GM18909 (cell line): Measurements from ENCODE around the gene PIGQ.

Experiments
- ATAC-seq: cut with Tn5 transposase; IDR thresholded peaks from one replicate; pipeline ENCODE4 v1.9.1; 2021; ENCODE audit warnings: mild to moderate bottlenecking; ENCODE audit not compliant: unreplicated experiment, poor library complexity

The PIGQ gene

DNA sequence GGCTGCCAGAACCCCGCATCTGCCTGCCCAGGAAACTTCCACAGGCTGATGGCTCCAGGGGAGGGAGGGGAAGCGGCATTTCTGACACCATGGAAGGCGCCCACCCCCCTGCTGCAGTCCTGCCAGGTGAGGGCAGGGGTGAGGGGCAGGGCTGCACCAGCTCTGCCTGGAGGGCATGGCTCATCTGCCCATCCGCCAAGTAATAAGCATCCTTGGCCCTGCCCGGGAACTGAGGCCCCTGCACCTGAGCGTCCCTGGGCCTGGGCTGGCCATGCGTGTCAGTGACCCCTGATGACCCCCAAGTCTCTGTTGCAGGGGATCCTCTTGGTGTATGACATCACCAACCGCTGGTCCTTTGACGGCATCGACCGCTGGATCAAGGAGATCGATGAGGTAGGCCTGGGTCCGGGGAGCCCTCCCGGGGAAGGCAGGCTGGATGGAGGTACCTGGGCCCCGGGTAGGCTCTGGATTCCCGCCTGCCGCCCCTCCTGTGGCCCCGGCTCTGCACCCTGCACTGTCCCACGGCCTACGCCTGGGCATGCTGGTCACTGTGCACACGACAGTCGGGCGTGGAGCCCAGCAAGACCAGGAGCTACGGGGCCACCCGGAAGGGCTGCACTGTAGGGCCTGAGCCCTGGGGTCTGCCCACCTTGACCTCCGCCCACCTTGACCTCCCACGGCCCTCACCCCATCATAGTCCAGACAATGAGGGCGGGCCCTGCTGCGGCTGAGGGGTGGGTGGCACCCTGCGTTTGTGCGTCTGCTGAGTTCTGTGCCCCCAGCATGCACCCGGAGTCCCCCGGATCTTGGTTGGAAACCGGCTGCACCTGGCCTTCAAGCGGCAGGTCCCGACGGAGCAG is 55.6 kb downstream of the PIGQ start:
- ATAC-seq, result no peak

DNA sequence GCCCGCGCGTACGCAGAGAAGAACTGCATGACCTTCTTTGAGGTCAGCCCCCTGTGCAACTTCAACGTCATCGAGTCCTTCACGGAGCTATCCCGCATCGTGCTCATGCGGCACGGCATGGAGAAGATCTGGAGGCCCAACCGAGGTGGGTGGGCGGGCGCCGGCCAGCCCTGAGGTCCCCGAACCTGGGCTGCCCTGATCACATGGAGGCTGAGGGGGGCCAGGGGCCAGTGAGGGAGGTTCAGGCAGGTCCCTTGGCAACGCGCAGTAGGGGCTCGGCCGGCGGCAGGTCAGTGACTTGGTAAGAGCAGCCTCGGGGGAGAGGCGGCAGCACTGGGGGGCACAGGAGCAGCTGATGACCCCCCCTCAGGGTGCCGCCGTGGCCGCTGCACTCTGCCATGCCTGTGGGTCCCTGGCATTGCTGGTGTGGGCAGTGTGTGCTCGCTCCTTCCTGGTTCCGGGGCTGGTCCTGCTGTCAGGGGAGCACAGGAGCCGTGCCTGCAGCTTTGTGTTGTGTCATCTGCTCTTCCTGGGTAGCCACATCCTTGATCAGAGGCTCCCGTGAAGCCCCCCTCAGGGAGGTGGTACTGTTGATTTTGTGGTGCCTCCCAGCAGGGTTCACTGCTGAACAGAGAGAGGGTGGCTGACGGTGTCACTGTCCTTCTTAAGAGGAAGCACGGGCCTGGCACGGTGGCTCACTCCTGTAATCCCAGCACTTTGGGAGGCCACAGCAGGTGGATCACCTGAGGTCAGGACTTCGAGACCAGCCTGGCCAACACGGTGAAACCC is 56.4 kb downstream of the PIGQ start:
- ATAC-seq, result no peak

DNA sequence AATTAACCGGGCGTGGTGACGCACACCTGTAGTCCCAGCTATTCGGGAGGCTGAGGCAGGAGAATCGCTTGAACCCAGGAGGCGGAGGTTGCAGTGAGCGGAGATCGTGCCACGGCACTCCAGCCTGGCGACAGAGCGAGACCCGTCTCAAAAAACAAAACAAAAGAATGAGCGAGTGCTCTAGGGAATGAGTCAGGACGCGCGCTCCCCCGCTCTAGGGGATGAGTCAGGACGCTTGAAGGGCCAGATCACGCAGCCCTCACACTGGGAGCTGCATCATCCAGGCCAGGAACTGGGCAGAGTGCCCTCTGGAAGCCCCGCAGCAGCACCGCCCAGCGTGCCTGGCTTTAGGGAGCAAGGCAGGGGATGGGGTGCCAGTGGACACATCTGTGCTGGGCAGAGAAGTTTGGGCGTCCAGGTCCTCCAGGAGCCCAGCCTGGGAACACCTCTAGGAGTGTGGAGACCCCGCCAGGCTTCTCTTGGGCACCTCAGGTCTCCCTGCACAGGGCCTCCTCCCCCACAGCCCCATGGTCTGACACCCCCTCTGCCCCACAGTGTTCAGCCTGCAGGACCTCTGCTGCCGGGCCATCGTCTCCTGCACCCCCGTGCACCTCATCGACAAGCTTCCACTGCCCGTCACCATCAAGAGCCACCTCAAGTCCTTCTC is 57.2 kb downstream of the PIGQ start:
- ATAC-seq, result no peak

DNA sequence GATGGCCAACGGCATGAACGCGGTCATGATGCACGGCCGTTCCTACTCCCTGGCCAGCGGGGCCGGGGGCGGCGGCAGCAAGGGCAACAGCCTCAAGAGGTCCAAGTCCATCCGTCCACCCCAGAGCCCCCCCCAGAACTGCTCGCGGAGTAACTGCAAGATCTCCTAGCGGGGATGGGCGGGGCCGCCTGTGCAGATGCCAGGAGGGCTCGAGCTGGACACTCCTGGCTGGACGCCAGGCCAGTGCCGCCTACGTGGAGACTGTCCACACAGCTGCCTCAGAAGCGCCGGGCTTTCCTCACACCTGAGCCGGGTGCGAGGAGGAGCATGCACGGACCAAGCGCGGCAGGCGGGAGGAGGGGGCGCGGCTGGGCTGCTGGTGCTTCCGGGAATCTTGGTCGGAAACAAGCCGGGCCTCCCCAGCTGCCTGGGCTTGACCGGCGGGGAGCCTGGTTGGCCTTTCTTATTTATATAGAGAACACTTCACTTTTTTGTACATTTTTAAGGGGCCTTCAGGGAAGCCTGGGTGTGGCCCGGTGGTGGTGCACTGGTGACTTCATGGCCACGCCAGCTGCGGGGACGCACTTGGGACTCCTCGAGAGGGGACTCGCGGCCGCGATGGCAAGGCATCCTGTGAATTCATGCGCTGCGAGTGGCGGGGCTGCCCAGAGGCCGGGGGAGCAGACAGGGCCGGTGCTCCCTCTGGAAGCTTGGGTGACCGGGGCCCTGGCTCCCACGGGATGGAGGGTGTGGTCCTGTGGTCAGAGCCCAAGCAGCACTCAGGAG is 57.9 kb downstream of the PIGQ start:
- ATAC-seq, result no peak

DNA sequence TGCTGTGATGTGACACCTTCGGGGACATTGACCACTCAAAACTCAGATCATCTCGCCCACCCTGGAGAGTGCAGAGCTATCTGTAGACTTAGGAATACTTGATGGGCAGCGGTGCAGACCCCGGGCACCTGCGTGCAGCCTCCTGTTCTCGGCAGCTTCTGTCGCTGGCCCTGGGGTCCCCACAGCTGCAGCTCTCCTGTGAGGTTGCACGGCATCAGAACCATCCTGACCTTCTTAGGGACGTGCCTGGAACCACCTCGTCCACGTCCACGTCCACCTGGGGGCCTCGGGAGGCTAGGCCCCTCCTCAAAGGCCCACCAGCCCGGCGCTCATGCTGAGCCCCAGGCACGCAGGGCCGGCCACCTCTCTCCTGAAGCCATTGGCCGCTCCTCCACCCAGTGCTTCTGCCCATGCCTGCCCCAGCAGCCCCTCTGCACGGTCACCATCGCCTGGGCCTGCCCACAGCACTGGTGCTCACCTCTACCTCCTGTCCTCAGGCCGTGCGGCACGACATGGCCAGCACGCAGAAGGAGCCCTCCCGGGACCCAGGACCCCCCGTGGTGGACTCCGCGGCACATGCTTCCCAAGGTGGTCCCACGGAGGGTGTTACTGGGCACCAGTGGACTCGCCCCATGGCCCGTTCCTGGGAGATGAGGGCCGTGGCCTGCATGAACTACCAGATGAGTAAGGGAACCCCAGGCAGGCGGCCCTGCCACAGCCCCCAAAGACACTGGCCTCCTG is 58.7 kb downstream of the PIGQ start:
- ATAC-seq, result no peak

DNA sequence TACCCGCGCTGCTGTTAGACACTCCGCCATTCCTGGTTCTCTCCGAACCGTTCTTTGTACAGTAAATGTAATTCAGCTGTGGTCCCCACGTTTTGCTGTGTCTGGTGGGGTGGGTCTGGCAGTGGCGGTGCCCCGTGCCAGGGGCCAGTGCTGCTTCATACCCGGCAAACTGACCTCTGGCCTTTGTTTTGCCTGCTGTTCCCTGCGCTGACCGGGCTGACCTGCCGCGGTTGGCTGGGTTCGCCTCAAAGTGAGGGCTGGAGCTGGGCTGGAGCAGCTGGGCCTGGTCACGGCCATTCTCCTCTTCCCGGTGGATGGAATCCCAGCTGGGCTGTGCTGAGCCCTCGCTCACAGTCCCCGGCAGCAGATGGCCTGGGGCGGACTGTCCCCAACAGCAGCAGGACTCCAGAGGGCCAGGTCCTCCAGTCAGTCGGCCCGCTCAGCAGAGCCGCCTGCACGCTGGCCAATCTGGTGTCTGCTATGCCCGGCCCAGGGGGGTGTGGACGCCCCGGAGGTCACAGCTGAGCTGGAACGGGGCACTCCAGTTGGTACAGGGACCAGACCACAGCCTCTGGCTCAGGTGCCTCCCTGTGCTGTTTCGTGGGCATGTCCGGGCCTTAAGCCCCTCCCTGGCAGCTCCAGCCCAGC is 59.5 kb downstream of the PIGQ start:
- ATAC-seq, result no peak

DNA sequence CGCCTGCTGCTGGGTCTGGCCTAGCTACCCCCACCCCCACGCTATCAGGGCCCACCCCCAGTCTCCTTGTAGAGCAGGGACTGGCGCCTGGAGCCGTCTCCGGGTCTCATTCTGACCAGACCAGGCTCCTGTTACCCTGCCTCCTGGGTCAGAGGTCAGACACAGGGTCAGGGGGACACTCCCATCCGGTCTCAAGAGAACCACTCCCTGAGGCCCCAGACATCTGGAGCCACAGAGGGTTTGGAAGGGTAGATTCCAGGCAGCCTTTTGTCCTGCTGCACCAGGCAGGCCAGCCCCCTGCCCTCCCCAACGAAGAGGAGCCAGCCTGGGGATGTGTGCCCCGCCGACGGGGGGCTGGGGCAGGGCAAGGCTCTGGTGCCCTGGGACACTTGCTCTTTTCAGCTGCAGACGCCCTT is 60.1 kb downstream of the PIGQ start:
- no peak for ATAC-seq

DNA sequence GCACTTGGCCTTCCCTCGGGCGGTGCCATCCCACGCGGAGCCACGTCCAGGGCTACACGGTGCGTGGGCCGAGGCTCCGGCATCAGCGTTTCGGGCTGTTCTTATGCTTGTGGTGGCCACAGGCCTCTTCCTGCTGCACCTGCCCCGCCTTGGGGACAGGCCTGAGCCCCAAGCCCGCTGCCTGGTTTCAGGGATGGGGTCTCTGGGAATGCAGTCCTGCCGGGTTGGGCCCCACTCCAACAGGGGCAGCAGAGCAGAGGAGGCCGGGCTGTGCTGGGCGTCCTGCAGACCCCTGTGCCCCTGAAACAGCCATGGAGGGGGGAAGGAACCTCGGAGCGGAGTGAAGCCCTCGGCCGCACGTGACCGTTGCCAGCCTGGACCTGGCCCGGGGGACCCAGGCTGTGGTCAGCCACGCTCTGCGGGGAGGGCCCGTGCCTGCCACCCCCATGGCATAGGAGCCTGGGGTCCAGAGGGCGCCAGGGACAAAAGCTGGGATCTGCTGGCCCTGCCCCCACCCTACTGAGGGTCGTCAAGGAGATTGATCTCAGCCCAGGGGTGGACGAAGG is 60.6 kb downstream of the PIGQ start:
- ATAC-seq, result no peak

DNA sequence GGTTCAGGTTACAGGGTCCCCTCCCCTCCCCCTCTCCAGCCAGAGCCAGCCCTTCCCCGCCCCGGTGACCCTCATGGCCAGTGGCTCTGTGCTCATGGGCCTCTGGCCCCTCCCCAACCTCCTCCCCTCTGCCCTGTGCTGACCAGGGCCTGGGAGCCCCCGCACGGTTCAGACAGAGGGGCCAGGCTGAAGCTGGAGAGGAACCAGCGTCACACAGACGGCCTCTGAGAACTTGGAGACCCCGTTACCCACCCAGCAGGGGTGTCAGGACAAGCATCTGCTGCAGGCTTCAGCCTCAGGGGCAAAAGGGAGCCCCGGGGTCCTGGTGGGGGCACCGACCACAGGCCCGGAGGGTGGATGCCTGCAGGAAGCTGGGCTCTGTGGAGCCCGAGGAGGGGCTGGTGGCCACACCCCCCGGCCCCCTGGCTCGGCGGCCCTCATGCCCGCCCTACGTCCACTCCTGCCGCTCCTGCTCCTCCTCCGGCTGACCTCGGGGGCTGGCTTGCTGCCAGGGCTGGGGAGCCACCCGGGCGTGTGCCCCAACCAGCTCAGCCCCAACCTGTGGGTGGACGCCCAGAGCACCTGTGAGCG is 61.1 kb downstream of the PIGQ start, which contains the start of gene WFIKKN1:
WFIKKN1 (plus strand) TSS at position 171 of the 591 bp plus-strand sequence; CDS start at position 440, 269 bp downstream.
- ATAC-seq, result no peak

DNA sequence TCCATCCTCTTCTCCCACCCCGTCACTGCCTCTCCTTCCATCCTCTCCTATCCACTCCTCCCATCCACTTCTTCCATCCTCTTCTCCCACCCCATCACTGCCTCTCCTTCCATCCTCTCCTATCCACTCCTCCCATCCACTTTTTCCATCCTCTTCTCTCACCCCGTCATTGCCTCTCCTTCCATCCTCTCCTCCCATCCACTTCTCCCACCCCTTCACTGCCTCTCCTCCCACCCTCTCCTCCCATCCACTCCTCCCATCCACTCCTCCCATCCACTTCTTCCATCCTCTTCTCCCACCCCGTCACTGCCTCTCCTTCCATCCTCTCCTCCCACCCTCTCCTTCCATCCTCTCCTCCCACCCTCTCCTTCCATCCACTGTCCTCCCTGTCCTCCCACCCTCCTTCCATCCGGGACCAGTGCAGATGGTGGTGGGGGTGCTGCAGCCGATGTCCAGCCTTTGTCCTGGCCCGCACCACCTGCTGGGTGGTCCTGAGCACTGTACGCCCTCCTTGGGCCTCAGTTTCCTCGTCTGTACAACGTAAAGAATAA is 62.1 kb downstream of the PIGQ start:
- no peak for ATAC-seq

DNA sequence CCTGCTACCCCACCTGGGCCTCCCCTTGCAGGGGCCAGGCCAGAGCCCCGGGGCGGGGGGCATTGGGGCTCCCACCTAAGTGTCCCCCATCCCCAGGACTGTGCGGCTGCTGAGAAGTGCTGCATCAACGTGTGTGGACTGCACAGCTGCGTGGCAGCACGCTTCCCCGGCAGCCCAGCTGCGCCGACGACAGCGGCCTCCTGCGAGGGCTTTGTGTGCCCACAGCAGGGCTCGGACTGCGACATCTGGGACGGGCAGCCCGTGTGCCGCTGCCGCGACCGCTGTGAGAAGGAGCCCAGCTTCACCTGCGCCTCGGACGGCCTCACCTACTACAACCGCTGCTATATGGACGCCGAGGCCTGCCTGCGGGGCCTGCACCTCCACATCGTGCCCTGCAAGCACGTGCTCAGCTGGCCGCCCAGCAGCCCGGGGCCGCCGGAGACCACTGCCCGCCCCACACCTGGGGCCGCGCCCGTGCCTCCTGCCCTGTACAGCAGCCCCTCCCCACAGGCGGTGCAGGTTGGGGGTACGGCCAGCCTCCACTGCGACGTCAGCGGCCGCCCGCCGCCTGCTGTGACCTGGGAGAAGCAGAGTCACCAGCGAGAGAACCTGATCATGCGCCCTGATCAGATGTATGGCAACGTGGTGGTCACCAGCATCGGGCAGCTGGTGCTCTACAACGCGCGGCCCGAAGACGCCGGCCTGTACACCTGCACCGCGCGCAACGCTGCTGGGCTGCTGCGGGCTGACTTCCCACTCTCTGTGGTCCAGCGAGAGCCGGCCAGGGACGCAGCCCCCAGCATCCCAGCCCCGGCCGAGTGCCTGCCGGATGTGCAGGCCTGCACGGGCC is 62.9 kb downstream of the PIGQ start:
- ATAC-seq, result no peak

DNA sequence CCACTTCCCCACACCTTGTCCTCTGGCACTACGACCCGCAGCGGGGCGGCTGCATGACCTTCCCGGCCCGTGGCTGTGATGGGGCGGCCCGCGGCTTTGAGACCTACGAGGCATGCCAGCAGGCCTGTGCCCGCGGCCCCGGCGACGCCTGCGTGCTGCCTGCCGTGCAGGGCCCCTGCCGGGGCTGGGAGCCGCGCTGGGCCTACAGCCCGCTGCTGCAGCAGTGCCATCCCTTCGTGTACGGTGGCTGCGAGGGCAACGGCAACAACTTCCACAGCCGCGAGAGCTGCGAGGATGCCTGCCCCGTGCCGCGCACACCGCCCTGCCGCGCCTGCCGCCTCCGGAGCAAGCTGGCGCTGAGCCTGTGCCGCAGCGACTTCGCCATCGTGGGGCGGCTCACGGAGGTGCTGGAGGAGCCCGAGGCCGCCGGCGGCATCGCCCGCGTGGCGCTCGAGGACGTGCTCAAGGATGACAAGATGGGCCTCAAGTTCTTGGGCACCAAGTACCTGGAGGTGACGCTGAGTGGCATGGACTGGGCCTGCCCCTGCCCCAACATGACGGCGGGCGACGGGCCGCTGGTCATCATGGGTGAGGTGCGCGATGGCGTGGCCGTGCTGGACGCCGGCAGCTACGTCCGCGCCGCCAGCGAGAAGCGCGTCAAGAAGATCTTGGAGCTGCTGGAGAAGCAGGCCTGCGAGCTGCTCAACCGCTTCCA is 63.7 kb downstream of the PIGQ start:
- ATAC-seq, result no peak
